OCI-LY3 (cell line): ENCODE results near the gene EIF4E3.

Experiments used
- H2AFZ ChIP-seq: fragments of 200-600, 300-600 bp; shearing (Covaris generic); 2 replicates; pipeline ENCODE4 v1.6.0; 2014; ENCODE audit warnings: antibody characterized with exemption, low read depth, low read length
- H3K27ac ChIP-seq: fragments of 200-600, 300-600 bp; sonication (generic); 2 replicates; pipeline ENCODE4 v1.5.1; 2014; ENCODE audit warnings: mild to moderate bottlenecking, low read length, moderate library complexity, mixed read lengths
- H3K27me3 ChIP-seq: fragments of 200-600, 300-600 bp; sonication (generic); 2 replicates; pipeline ENCODE4 v1.6.1; 2014; ENCODE audit warnings: low read depth, low read length, mixed read lengths
- H3K36me3 ChIP-seq: fragments of 200-600, 300-600 bp; sonication (generic); replicated peaks from 2 replicates; pipeline ENCODE3; 2014; ENCODE audit warnings: low read depth, low read length, mixed read lengths
- H3K4me1 ChIP-seq: fragments of 300-600, 200-600 bp; sonication (generic); 2 replicates; pipeline ENCODE4 v1.6.1; 2014; ENCODE audit warnings: low read length, mixed read lengths
- H3K4me2 ChIP-seq: fragments of 200-600, 300-600 bp; sonication (generic); 2 replicates; pipeline ENCODE4 v1.6.1; 2014; ENCODE audit warnings: low read length, mixed read lengths
- H3K4me3 ChIP-seq: fragments of 300-600, 200-600 bp; sonication (generic); 2 replicates; pipeline ENCODE4 v1.5.1; 2014; ENCODE audit warnings: antibody characterized with exemption, mild to moderate bottlenecking, low read length, moderate library complexity
- H3K79me2 ChIP-seq: fragments of 300-600, 200-600 bp; shearing (Covaris generic); 2 replicates; pipeline ENCODE4 v1.6.1; 2014; ENCODE audit warnings: mild to moderate bottlenecking, low read length, mixed read lengths
- H3K9ac ChIP-seq: fragments of 300-600, 200-600 bp; shearing (Covaris generic); 2 replicates; pipeline ENCODE4 v1.6.0; 2014; ENCODE audit warnings: mild to moderate bottlenecking, low read length, moderate library complexity
- H3K9me3 ChIP-seq: fragments of 200-600, 300-600 bp; shearing (Covaris generic); 2 replicates; pipeline ENCODE4 v1.6.1; 2014; ENCODE audit warnings: low read length, mixed read lengths; ENCODE audit not compliant: insufficient read depth
- H4K20me1 ChIP-seq: fragments of 200-600, 300-600 bp; sonication (generic); 2 replicates; pipeline ENCODE4 v1.6.1; 2016; ENCODE audit warnings: low read length, mixed read lengths; ENCODE audit not compliant: insufficient read depth
- EZH2phosphoT487 ChIP-seq: fragments of 200-600 bp; shearing (Covaris generic); IDR thresholded peaks from 2 replicates; pipeline ENCODE4 v1.6.1; 2018; ENCODE audit warnings: antibody characterized with exemption, mixed run types, low read depth
- TF ChIP-seq, protein P1 (sequence below): fragments of 200-600, 300-600 bp; sonication (generic); IDR thresholded peaks from 2 replicates; pipeline ENCODE4 v1.5.1; 2014; ENCODE audit warnings: antibody characterized with exemption, low read length, low read depth

EIF4E3 gene

DNA sequence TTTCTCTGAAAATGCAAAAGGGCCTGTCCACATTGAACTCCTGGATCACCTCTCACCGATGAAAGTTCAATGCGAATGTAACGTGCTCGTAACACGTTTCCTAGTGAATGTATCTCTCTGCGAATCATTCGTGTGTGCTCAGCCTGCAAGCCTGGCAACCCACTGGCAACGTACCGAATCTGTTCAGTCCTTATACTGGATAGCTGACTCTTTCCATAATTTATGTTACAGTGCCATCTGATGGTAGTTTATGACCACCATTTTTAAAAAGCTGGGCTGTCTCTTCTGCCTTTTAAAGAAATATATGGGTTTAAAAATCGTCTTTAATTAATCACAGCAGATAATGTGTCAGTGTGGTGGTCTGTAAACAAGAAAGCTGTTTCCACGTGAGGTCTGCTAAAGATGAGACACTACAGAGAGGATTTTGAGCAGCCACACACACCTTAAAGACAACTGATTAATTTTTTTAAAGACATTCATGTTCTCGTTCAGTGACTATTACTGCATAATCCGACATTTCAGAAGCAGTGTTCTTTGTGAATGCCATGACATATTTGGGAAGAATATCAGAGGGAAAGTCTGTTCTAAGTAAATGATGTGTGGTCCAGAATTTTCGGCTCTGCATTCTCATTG, 72.3 kb downstream of the EIF4E3 start:
- Histone ChIP-seq H3K79me2 (no peaks in the 10 kb centered on the region), H3K4me2 (peak overlapping the region; percentile 62), H3K4me1 (peaks cover 8% of the 10 kb centered on the region), H3K9ac (no peak overlapping the region; the same call in 1 of the 2 replicates), H4K20me1 (no peaks in the 10 kb centered on the region), H3K27ac (no peak overlapping the region), H3K27me3 (peaks cover 43% of the 10 kb centered on the region), H3K9me3 (no peaks in the 10 kb centered on the region), H3K4me3 (peak overlapping the region; percentile 52), H3K36me3 (no peaks in the 10 kb centered on the region), H2AFZ (no peak overlapping the region)
- TF ChIP-seq EZH2phosphoT487 = no peak
- TF ChIP-seq, protein P1, sequence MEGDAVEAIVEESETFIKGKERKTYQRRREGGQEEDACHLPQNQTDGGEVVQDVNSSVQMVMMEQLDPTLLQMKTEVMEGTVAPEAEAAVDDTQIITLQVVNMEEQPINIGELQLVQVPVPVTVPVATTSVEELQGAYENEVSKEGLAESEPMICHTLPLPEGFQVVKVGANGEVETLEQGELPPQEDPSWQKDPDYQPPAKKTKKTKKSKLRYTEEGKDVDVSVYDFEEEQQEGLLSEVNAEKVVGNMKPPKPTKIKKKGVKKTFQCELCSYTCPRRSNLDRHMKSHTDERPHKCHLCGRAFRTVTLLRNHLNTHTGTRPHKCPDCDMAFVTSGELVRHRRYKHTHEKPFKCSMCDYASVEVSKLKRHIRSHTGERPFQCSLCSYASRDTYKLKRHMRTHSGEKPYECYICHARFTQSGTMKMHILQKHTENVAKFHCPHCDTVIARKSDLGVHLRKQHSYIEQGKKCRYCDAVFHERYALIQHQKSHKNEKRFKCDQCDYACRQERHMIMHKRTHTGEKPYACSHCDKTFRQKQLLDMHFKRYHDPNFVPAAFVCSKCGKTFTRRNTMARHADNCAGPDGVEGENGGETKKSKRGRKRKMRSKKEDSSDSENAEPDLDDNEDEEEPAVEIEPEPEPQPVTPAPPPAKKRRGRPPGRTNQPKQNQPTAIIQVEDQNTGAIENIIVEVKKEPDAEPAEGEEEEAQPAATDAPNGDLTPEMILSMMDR = peak; percentile 95

DNA sequence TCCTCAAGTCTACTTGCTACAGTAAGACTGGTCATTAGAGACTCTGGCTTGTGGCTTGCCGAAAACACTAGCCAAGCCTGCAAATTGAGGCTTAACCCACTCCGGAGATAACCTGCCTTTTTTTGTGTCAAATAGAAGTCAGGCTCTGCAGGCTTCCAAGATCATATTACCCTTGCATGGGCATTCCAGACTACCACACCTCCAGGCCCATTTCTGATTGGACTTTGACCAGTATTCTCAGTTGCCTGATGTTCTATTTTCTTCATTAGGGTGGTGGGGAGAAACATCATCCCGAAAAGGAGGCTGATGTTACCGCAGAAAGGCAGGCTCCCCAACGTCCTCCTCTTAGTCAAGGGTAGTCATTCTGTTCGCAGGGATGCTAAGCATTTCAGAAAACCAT, 73.6 kb downstream of the EIF4E3 start:
- H3K27ac ChIP-seq = no peak overlapping the region
- H3K4me2 ChIP-seq = no peak overlapping the region
- H3K9ac ChIP-seq = no peak overlapping the region
- H3K4me3 ChIP-seq = no peak overlapping the region
- H3K79me2 ChIP-seq = no peaks in the 10 kb centered on the region
- no peaks in the 10 kb centered on the region for H3K9me3 ChIP-seq
- no peaks in the 10 kb centered on the region for H4K20me1 ChIP-seq
- peaks cover 54% of the 10 kb centered on the region for H3K27me3 ChIP-seq
- H3K4me1 ChIP-seq = peaks cover 8% of the 10 kb centered on the region
- no peak overlapping the region for H2AFZ ChIP-seq
- no peaks in the 10 kb centered on the region for H3K36me3 ChIP-seq
- no peak for TF ChIP-seq EZH2phosphoT487

DNA sequence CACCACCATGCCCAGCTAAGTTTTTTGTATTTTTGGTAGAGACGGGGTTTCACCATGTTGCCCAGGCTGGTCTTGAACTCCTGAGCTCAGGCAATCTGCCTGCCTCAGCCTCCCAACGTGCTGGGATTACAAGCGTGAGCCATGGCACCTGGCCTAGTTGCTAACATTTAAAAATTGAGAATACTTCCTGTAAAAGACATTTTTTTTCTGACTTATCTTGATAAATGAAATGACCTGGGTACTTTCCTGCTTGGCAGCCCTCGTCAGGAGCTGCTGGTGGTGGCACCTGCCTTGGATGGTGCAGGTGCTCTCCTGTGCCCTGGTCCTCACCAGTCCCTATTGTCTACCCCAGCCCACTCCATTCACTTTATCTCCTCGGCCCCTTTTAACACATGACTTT, 74.8 kb downstream of the EIF4E3 start:
- Histone ChIP-seq H3K36me3 (no peaks in the 10 kb centered on the region), H3K4me2 (no peak overlapping the region), H3K9ac (no peak overlapping the region), H3K79me2 (no peaks in the 10 kb centered on the region), H3K27me3 (peaks cover 61% of the 10 kb centered on the region), H3K9me3 (no peaks in the 10 kb centered on the region), H3K27ac (no peak overlapping the region), H2AFZ (no peak overlapping the region), H3K4me1 (peaks cover 8% of the 10 kb centered on the region), H4K20me1 (no peaks in the 10 kb centered on the region), H3K4me3 (no peak overlapping the region)
- TF ChIP-seq, protein P1 = no peak
- TF ChIP-seq EZH2phosphoT487 = no peak

DNA sequence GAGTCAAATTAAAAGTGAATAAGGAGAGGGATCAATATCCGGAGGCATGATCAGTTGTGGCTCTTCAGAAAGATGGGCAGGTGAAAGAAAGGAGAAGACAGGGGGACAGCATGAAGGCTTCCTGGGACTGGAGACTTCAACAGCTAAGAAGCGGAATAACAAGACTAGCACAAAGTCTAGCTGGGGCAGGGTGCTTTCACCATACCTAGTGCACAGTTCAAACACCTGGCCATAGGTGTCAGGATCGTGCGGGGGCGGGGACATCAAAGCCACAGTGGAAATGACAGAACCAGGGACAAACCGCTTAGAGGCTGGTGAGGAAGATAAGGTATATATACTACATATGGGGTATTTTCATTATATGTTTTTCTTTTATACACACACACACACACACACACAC, 75.4 kb downstream of the EIF4E3 start:
- H3K9me3 ChIP-seq = no peaks in the 10 kb centered on the region
- TF ChIP-seq EZH2phosphoT487 = no peak
- TF ChIP-seq, protein P1 = no peak

More for the DNA sequence above, 75.4 kb downstream of the EIF4E3 start:
- Histone ChIP-seq H3K79me2 (no peaks in the 10 kb centered on the region), H3K4me3 (no peak overlapping the region), H3K36me3 (no peaks in the 10 kb centered on the region), H3K4me1 (peaks cover 8% of the 10 kb centered on the region), H3K27me3 (peaks cover 67% of the 10 kb centered on the region), H3K9ac (no peak overlapping the region), H3K27ac (no peak overlapping the region), H3K4me2 (no peak overlapping the region), H4K20me1 (no peaks in the 10 kb centered on the region), H2AFZ (no peak overlapping the region)
